Activated CD8-positive, alpha-beta memory T cell treated with anti-CD3 and anti-CD28 coated beads for 4 hours (primary cell): ENCODE results near the gene TLX1.
"Not testable (repeated sequence)": the region's sequence is repeated elsewhere in the genome, so short reads cannot be mapped to it uniquely, and the experiment has no call there.

Source experiments
- DNase-seq, 2 donors: peaks; one replicate each; pipeline ENCODE4 v3.0.0-alpha.2; 2020; ENCODE audit warnings: low read depth in 2 of 2

The TLX1 gene

DNA sequence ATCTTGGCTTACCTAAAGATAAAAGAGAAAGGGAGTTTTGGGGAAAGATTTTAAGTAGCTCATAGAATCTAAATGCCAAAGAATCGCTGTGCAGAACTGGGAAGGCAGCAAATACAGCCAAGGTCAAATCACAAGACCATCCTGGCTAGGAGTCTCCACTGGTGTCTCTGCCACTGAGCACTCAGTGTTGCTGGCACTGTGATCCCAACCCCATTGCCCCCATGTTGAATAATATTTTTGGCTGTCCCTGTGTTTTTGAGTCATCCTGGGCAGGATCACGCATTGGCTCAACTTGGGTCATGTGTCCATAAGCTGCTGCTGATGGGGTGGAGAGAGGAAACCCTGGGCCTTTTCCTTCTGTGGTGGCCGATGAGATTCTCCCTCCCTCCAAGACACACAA, 21.2 kb downstream of the TLX1 start:
- DNase-seq = no peak

GRCh38 chr10:101154506-101154905, 23.4 kb downstream of the TLX1 start:
- DNase-seq = not testable (repeated sequence)

GRCh38 chr10:101155896-101156295, 24.8 kb downstream of the TLX1 start:
- no peak for DNase-seq

DNA sequence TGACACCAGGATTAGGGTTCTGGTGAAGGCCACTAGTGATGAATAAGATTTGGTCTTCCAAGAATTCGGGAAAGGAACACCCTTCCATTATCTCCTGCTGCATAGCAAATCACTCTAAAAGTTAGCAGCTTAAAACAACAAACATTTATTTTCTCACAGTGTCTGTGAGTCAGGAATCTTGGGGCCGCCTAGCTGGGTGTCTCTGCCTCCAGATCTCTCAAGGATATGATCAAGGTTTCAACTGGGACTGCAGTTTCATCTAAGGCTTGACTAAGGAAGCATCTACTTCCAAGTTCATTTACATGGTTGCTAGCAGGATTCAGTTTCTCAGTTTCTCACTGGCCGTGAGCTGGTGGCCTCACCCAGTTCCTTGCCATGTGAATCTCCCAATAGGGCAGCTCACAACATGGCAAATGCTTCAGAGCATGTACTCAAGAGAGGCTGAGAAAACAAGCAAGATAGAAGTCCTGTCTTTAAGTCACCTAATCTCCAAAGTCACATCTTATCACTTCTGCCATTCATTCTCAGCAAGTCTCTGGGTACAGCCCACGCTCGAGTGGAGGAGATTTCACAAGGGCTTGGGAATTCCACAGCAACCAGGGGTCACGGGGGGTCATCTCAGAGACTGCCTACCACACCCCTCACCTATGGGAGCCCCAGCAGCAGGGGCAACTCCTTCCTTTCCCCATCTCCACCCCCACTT, 26.8 kb downstream of the TLX1 start:
- no peak for DNase-seq

GRCh38 chr10:101158459-101159058, 27.5 kb downstream of the TLX1 start:
- DNase-seq = no peak

DNA sequence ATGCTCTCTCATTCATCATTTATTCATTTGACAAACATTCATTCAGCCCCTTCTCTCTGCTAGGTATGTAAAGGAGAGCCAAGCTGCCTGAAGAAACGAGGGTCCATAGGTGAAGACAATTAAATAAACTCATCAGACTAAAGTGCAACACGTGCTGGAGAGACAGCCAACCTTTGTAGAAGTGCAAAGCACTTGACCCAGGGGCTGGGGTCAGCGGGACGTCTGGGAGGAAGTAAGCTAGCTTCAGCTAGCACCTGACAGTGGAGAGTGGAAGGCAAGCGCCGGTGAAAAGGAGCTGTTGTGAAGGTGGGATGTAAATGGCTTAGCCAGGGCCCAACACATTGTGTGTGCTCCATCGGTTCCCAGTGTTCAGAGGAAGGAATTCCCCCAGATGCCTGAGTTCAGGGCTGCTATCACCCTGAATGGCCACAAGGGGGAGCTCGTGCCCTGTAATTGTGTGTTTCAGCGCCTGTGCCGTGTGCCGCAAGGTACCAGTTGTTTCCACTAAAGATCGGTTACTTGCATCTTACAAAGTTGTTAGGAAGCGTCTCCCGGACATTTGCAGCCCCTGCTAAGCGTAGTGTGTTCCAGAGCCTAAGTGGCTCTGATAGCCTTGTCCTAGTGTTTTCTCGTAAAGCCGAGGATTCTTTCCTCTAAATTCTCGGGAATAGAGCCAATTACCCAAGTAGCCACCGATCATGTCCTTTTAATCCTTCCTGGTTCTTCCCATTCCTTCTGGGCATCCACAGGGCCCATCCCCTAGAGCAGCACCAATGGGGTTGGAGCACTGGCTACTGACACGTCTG, 30.6 kb downstream of the TLX1 start:
- peak; percentile 28 to 45 for DNase-seq

- no peak for DNase-seq
Observed at GRCh38 chr10:101162677-101163076, 31.6 kb downstream of the TLX1 start.

DNA sequence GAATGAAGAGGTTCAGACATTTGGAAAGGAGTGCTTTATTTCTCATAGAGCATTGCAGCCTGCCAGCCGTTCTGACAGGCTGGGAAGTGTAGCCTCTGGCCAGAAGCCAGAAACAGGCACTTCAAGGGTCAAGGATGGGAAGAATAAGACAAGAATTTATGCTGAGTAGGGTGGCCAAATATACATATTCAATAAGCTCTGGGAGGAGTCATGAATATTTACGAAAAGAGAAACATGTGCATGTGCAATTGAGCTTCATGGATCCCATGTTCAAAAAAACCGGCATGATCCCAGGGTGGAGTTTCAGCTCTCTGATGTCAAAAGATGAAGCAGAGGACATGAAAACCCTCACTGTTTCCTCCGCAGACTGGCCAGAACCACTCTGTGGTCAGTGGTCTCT, 32.9 kb downstream of the TLX1 start:
- DNase-seq = no peak

DNA sequence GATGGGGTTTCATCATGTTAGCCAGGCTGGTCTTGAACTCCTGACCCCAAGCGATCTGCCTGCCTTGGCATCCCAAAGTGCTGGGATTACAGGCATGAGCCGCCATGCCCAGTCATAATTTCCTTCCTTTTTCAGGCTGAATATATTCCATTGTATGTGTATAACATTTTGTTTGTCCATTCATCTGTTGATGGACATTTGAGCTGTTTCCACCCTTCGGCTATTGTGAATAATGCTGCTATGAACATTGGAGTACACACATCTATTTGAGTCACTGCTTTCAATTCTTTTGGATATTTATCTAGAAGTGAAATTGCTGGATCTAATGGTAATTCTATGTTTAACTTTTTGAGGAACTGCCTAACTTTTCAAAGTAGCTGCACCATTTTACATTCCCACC, 34.6 kb downstream of the TLX1 start:
- DNase-seq = no peak

DNA sequence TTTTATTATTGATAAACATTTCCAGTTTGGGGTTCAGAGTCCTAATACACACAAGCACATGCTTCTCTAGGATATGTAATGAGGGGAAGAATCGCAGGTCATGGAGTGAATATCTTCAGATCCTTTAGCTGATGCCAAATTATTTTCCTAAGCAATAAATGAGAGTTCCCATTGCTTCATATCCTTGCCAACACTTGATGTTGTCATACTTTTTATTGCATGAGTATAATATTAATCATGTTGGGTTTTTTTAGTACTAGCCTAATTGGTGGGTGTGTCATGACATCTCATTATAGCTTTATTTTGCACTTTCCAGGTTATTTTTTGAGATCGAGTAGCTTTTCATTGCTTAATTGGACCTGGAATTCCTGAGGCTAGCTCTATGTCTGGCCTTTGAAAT, 35.3 kb downstream of the TLX1 start:
- no peak for DNase-seq

GRCh38 chr10:101172741-101173140, 41.6 kb downstream of the TLX1 start:
- no peak for DNase-seq

- DNase-seq = no peak
Observed at GRCh38 chr10:101174319-101174718, 43.2 kb downstream of the TLX1 start.

GRCh38 chr10:101176577-101176976, 45.5 kb downstream of the TLX1 start:
- DNase-seq = no peak

GRCh38 chr10:101182936-101183335, 51.8 kb downstream of the TLX1 start:
- no peak for DNase-seq

- DNase-seq = no peak
Observed at GRCh38 chr10:101183458-101184183, 52.5 kb downstream of the TLX1 start.
